GM23338 (cell line): Measurements from ENCODE around the gene TRAF2. TPM values are rescaled to one million over a fixed set of nuclear protein-coding genes. Genes with fewer than 3 reads are reported as not detected.

ENCODE experiments used
- ETS1 ChIP-seq: IDR thresholded peaks from 2 replicates; pipeline ENCODE4 v1.6.1; 2016; ENCODE audit warnings: antibody characterized with exemption
- EZH2 ChIP-seq: fragments of 200-600 bp; sonication (generic); IDR thresholded peaks from one replicate; pipeline ENCODE4 v1.8.0; 2017; ENCODE audit warnings: antibody characterized with exemption, mild to moderate bottlenecking, low read depth; ENCODE audit not compliant: unreplicated experiment
- JUNB ChIP-seq: IDR thresholded peaks from one replicate; pipeline ENCODE4 v1.6.1; 2016; ENCODE audit warnings: antibody characterized with exemption; ENCODE audit not compliant: unreplicated experiment
- NANOG ChIP-seq: IDR thresholded peaks from 2 replicates; pipeline ENCODE4 v1.6.1; 2016; ENCODE audit warnings: antibody characterized with exemption, borderline replicate concordance
- POLR2AphosphoS5 ChIP-seq: IDR thresholded peaks from 2 replicates; pipeline ENCODE4 v1.6.1; 2016; ENCODE audit warnings: antibody characterized with exemption, low read depth
- REST ChIP-seq: IDR thresholded peaks from one replicate; pipeline ENCODE4 v1.6.1; 2018; ENCODE audit warnings: antibody characterized with exemption; ENCODE audit not compliant: unreplicated experiment
- ZNF114 ChIP-seq: fragments of 250-450 bp; sonication (Bioruptor Pico); IDR thresholded peaks from 2 replicates; pipeline ENCODE4 v1.5.0; 2020; ENCODE audit warnings: mild to moderate bottlenecking, moderate library complexity
- ZNF331 ChIP-seq: fragments of 250-450 bp; sonication (Bioruptor Pico); IDR thresholded peaks from 2 replicates; pipeline ENCODE4 v1.5.0; 2020; ENCODE audit warnings: low read depth, mild to moderate bottlenecking, moderate library complexity
- ZNF462 ChIP-seq: fragments of 250-450 bp; sonication (Bioruptor Pico); IDR thresholded peaks from 2 replicates; pipeline ENCODE4 v1.5.0; 2020; ENCODE audit warnings: mild to moderate bottlenecking, moderate library complexity
- polyA plus RNA-seq: library from polyadenylated mRNA; unstranded; fragments of >200 nt; fragmentation: Nextera tagmentation; extraction: Ambion mirVana; gene quantifications from 2 replicates; pipeline ENCODE4 v1.2.1, GENCODE V29; 2016
- total RNA-seq: library from RNA; depleted of rRNA; stranded (reverse); fragments of >200 nt; shearing (Covaris generic); gene quantifications from 2 replicates; pipeline ENCODE4 v1.2.3, GENCODE V29; 2014

TRAF2 gene
- total and polyA plus RNA-seq, 2 experiments from 2014 or later = 25.4 to 39.9 TPM

GRCh38 chr9:136900556-136900955 is 14.2 kb downstream of the TRAF2 start (continued):
- TF ChIP-seq ZNF462 (CRISPR knock-in tag) = no peak
- no peak for TF ChIP-seq NANOG
- TF ChIP-seq JUNB = no peak
- no peak for TF ChIP-seq ZNF114 (CRISPR knock-in tag)
- TF ChIP-seq EZH2 = no peak
- no peak for TF ChIP-seq POLR2AphosphoS5
- no peak for TF ChIP-seq ETS1
- TF ChIP-seq ZNF331 (CRISPR knock-in tag) = no peak
- no peak for TF ChIP-seq REST
